ENCODE results near the gene PPP2R2B.

The PPP2R2B gene

GRCh38 chr5:146703899-146704298 is 174.7 kb downstream of the PPP2R2B start:
- no peak for DNase-seq (ENCODE audit: low read depth in 2 of 2)

DNA sequence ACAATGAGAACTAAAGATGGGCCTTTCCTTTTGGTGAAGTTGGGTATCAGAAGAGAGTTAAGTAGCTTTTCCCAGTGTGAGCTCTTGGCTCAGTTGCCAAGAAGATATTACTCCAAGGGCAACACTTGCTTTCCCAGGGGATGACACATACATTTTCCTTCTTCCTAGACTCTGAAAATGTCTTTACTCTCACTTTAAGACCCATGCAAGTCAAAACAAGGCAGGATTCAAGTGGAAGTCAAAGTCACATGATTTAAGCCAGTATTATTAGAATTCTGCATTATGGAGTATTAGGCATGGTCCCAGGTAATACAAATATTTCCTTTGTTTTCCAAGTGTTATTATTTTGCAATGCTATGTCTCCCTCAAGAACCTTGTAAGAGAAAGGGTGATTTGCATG is 175.1 kb downstream of the PPP2R2B start:
- no peak for DNase-seq (ENCODE audit: low read depth in 2 of 2)

DNA sequence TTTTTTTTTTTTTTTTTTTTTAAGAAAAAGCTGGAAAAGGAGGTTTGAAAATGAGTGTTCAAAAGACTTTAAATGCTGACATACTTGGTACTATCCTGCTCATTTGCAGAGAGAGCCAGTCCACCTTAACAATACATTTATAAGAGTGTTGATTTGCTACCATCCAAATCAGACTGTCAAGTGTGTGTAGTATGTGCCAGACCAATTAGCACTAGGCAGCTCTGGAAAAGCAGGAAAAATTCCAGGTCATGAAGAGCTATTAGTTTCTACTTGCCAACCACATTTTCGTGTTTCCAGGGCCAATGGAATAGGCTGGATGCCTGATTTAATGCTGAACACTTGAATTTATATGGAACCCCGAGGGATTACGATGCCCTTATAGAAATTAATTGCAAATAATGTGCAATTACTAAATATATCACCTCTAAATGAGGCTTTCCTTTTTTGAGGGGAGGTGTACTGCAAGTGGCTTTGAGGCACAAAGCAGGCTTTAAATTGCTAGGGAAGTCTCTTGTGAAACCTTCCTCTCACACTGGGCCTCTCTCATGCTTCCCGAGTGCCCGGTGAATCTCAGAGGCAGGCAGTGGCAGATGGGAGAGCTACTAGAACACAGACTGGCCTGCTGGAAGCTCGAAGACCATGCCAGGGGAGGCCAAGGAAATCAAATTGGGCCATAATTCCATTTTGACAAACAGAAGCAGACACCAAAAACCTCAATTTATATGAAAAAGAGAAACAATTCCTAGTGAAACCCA is 178.7 kb downstream of the PPP2R2B start:
- DNase-seq (ENCODE audit: low read depth in 2 of 2), result no peak

DNA sequence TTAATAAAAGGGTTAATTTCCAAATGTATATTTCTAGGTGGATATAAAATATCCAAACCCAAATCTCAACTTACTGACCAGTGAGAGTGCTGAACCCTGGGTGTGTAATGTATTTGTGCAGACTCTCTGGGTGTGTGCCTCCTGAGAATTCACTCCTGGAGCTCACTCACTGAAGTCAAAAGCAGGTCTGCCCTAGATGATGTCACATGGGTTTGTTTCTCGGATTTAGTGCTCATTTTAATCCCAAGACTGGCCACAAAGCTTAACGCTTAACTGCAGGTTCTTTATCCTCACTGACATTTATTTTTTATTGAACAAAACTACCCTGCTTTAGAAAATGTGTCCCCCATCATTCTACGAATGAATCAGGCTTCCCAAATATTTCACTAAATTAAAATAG is 179.4 kb downstream of the PPP2R2B start:
- no peak for DNase-seq (ENCODE audit: low read depth in 2 of 2)

- no peak for DNase-seq (ENCODE audit: low read depth in 2 of 2)
Measured at GRCh38 chr5:146698651-146699050, 179.9 kb downstream of the PPP2R2B start.

GRCh38 chr5:146697211-146697610 is 181.3 kb downstream of the PPP2R2B start:
- no peak for DNase-seq (ENCODE audit: low read depth in 2 of 2)

GRCh38 chr5:146695646-146696045 is 182.9 kb downstream of the PPP2R2B start:
- no peak for DNase-seq (ENCODE audit: low read depth in 2 of 2)

GRCh38 chr5:146690880-146691355 is 187.6 kb downstream of the PPP2R2B start:
- DNase-seq (ENCODE audit: low read depth in 2 of 2), result no peak

- no peak for DNase-seq (ENCODE audit: low read depth in 2 of 2)
Measured at GRCh38 chr5:146687630-146688029, 190.9 kb downstream of the PPP2R2B start.

DNA sequence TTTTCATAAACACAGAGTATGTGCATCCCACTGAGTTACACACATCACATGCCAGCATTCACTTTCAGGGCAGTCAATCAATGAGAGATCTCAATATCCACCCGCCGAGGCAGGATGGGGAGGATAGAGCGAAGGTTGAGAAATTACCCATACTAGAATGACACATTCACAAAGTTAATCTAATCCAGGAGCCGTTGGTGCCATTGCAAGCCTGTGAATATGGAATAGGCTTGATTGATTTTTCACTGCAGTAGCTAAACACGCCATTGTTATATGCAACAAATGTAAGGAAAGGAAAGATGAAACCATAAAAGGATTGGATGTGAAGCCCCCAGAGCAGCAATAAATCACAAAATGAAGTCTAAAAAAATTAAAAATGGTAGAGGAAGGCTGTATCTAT is 194.7 kb downstream of the PPP2R2B start:
- no peak for DNase-seq (ENCODE audit: low read depth in 2 of 2)

- DNase-seq (ENCODE audit: low read depth in 2 of 2), result no peak
Measured at GRCh38 chr5:146682899-146683532, 195.5 kb downstream of the PPP2R2B start.

GRCh38 chr5:146681585-146682105 is 196.9 kb downstream of the PPP2R2B start:
- no peak for DNase-seq (ENCODE audit: low read depth in 2 of 2)

GRCh38 chr5:146680846-146681584 is 197.5 kb downstream of the PPP2R2B start:
- no peak for DNase-seq (ENCODE audit: low read depth in 2 of 2)

DNA sequence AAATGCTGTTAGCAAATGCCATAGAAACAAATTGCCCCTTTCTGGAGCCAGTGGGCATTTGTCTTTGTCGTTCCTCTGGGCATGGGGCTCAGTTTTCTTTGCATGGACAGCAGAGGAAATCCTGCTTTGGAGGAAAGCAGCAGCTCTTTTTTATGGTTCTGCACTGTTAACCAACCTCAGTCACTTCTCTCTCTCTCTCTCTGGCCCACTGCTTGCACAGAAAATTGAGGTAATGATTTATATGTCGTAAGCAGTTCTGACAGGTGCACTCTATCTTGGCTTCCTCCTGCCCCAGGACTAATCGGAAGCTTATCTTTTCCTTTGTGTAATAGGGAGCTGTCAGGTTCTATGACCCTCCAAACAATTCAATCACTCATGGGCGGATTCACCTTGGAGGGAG is 202.9 kb downstream of the PPP2R2B start:
- no peak for DNase-seq (ENCODE audit: low read depth in 2 of 2)

- DNase-seq (ENCODE audit: low read depth in 2 of 2), result no peak
Measured at GRCh38 chr5:146672866-146673265, 205.7 kb downstream of the PPP2R2B start.

GRCh38 chr5:146671561-146672295 is 206.8 kb downstream of the PPP2R2B start:
- DNase-seq (ENCODE audit: low read depth in 2 of 2), result no peak

- DNase-seq (ENCODE audit: low read depth in 2 of 2), result no peak
Measured at GRCh38 chr5:146669656-146670055, 208.9 kb downstream of the PPP2R2B start.

GRCh38 chr5:146667633-146668272 is 210.8 kb downstream of the PPP2R2B start:
- no peak for DNase-seq (ENCODE audit: low read depth in 2 of 2)

GRCh38 chr5:146662229-146662628 is 216.3 kb downstream of the PPP2R2B start:
- no peak for DNase-seq (ENCODE audit: low read depth in 2 of 2)

DNA sequence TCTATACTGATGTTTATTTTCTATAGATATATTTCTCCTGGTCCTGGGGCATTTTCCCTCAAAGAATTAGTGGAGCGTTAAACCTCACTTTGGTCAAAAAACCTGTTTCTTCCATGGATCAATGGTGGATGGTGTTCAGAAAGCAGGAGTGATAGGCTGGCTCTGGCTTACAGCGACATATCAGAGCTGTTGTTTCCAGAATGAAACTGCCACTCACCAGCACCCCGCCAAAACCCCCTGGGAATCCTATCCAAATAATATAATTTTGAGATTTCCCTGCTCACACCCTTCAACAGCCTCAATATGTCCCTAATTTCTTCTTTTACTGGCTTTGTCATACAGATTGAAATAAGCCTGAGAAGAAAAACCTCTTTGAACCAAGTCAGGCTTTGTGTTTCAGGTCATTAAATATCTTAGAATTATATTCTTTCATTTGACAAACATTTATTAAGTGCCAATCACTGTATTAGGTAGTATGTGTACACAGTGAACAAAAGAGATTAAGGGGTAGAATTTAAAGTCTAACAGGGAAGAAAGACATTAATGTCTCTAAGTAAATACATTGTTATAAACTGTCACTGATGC is 218.1 kb downstream of the PPP2R2B start:
- DNase-seq (ENCODE audit: low read depth in 2 of 2), result no peak

DNA sequence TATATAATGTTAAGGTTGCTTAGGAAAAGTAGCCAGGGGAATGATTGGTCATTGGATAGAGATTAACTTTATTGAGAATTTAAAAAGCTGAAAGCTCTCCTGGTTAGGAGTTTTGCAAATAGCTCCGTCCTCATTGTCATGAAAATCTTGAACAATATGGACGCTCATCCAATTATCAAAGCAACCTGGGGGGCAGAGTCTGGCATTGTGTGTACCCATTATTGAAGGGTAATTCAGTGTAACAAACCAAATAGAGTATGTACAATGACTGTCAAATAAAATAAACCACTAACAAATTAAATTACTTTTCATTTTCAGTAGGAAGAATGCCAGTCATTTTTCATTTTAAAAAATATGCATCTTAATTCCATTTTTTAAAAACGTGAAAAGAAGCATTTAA is 218.6 kb downstream of the PPP2R2B start:
- DNase-seq (ENCODE audit: low read depth in 2 of 2), result no peak

All from stimulated activated CD4-positive, alpha-beta T cell treated with anti-CD3 and anti-CD28 coated beads, Interleukin-12 subunit alpha, Interleukin-12 subunit beta, amount 100 ng/mL, for 24 hours (primary cell).